Measurements from ENCODE around the gene POLR1E. TPM values are rescaled to one million over a fixed set of nuclear protein-coding genes. Genes with fewer than 3 reads are reported as not detected.

The POLR1E gene
- total and polyA plus RNA-seq, 9 of the 15 experiments (the other 6 are each of a cell fraction or from before 2014, with no cell fraction given), result 18.9 to 102 (median 74.4) TPM

- TF ChIP-seq ELF1 (tag; IDR thresholded peaks at IDR 0.05), result peak; percentile 46; the same call in 1 of the 2 replicates
- peak; percentile 88; the same call in 1 of the 2 replicates for TF ChIP-seq ETV5 (CRISPR knock-in tag; IDR thresholded peaks at IDR 0.05; ENCODE audit: low read depth)
- TF ChIP-seq DEAF1 (CRISPR knock-in tag; IDR thresholded peaks at IDR 0.05), result no peak
- peak; percentile 80 for TF ChIP-seq POLR2AphosphoS5 (IDR thresholded peaks at IDR 0.05; ENCODE audit: control insufficient read depth, insufficient read depth, low read depth, low read length)
- no peak for TF ChIP-seq NUFIP1 (IDR thresholded peaks at IDR 0.05; ENCODE audit: partially characterized antibody)
- TF ChIP-seq MCM2 (IDR thresholded peaks at IDR 0.05; ENCODE audit: low read depth), result no peak
- no peak for TF ChIP-seq ATF1 (CRISPR knock-in tag; IDR thresholded peaks at IDR 0.05)
- TF ChIP-seq ATF1 (tag; IDR thresholded peaks at IDR 0.05), result peak; percentile 90
- peak; percentile 82 for TF ChIP-seq PKNOX1 (IDR thresholded peaks at IDR 0.05)
- TF ChIP-seq, protein P1, sequence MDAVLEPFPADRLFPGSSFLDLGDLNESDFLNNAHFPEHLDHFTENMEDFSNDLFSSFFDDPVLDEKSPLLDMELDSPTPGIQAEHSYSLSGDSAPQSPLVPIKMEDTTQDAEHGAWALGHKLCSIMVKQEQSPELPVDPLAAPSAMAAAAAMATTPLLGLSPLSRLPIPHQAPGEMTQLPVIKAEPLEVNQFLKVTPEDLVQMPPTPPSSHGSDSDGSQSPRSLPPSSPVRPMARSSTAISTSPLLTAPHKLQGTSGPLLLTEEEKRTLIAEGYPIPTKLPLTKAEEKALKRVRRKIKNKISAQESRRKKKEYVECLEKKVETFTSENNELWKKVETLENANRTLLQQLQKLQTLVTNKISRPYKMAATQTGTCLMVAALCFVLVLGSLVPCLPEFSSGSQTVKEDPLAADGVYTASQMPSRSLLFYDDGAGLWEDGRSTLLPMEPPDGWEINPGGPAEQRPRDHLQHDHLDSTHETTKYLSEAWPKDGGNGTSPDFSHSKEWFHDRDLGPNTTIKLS (IDR thresholded peaks at IDR 0.05; ENCODE audit: borderline replicate concordance, low read depth), result peak; percentile 66
- peak; percentile 87 for TF ChIP-seq ZFX (CRISPR knock-in tag; IDR thresholded peaks at IDR 0.05)
- TF ChIP-seq ZC3H11A (IDR thresholded peaks at IDR 0.05; ENCODE audit: low read depth, low read length), result no peak
- TF ChIP-seq LARP7 (IDR thresholded peaks at IDR 0.05), result no peak
- no peak for TF ChIP-seq TEAD1 (CRISPR knock-in tag; IDR thresholded peaks at IDR 0.05)
- no peak for TF ChIP-seq HLTF (IDR thresholded peaks at IDR 0.05)
- TF ChIP-seq, protein P2, sequence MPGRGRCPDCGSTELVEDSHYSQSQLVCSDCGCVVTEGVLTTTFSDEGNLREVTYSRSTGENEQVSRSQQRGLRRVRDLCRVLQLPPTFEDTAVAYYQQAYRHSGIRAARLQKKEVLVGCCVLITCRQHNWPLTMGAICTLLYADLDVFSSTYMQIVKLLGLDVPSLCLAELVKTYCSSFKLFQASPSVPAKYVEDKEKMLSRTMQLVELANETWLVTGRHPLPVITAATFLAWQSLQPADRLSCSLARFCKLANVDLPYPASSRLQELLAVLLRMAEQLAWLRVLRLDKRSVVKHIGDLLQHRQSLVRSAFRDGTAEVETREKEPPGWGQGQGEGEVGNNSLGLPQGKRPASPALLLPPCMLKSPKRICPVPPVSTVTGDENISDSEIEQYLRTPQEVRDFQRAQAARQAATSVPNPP (IDR thresholded peaks at IDR 0.05; ENCODE audit: borderline replicate concordance, insufficient read depth, insufficient read length), result no peak
- peak; percentile 85 for TF ChIP-seq GABPA (tag; conservative IDR thresholded peaks at IDR 0.05; ENCODE audit: low read depth)
- peak; percentile 89 for TF ChIP-seq MTA3 (IDR thresholded peaks at IDR 0.05; ENCODE audit: borderline replicate concordance)
- TF ChIP-seq, protein P3, sequence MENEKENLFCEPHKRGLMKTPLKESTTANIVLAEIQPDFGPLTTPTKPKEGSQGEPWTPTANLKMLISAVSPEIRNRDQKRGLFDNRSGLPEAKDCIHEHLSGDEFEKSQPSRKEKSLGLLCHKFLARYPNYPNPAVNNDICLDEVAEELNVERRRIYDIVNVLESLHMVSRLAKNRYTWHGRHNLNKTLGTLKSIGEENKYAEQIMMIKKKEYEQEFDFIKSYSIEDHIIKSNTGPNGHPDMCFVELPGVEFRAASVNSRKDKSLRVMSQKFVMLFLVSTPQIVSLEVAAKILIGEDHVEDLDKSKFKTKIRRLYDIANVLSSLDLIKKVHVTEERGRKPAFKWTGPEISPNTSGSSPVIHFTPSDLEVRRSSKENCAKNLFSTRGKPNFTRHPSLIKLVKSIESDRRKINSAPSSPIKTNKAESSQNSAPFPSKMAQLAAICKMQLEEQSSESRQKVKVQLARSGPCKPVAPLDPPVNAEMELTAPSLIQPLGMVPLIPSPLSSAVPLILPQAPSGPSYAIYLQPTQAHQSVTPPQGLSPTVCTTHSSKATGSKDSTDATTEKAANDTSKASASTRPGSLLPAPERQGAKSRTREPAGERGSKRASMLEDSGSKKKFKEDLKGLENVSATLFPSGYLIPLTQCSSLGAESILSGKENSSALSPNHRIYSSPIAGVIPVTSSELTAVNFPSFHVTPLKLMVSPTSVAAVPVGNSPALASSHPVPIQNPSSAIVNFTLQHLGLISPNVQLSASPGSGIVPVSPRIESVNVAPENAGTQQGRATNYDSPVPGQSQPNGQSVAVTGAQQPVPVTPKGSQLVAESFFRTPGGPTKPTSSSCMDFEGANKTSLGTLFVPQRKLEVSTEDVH (IDR thresholded peaks at IDR 0.05; ENCODE audit: low read depth, partially characterized antibody), result peak; percentile 71
- peak; percentile 83 for TF ChIP-seq ZNF263 (CRISPR knock-in tag; IDR thresholded peaks at IDR 0.05; ENCODE audit: borderline replicate concordance)
Observed at GRCh38 chr9:37485389-37486255, at the start of gene POLR1E (continued).

Data from K562 (cell line).